ENCODE measurements around the gene HOXA4.

The HOXA4 gene

GRCh38 chr7:27157702-27158431, 27.3 kb upstream of the HOXA4 start:
- DNase-seq: no peak

- DNase-seq: no peak
These were observed 26.6 kb upstream of the HOXA4 start for GRCh38 chr7:27156916-27157701.

DNA sequence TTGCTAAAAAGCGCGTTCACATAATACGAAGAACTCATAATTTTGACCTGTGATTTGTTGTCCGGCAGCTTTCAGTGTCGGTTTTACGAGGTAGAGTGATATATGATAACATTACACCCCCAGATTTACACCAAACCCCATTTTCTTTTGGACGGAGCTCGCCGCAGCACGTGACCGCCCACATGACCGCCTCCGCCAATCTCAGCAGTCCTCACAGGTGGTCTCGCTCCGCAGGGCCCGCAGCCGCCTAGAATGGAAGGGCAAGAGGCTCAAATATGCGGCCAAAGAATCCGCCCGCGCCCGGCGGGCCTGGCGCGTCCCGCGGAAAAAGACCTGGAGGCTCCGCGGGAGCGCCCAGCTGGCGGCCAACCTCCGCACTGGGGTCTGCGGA, 25.9 kb upstream of the HOXA4 start, which contains the start of gene HOXA7:
HOXA7 (minus strand) TSS at position 168 of the 391 bp plus-strand sequence; CDS start at position 38, 130 bp downstream.
- DNase-seq: peak; percentile 70

DNA sequence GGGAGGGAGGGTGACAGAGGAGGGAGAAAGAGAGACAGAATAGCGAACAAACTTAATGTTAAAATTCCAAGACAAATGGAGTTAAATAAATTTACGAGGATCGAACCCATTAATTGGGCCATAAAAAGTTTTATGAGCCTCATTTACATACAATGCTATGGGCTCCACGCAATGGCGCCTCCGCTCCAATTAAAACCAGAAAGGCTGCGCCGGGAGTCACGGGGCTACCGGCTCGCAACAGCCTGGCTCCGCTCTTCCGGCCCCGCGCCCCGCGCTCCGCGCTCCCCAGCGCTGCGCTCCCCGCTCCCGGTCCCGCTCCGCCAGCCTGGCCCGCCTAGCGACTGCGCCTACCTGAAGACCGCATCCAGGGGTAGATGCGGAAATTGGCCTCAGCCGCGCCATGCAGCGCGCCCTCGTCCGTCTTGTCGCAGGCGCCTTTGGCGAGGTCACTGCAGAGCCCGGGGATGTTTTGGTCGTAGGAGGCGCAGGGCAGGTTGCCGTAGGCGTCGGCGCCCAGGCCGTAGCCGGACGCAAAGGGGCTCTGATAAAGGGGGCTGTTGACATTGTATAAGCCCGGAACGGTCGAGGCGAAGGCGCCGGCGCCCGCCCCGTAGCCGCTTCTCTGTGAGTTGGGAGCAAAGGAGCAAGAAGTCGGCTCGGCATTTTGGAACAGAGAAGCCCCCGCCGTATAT, 25.4 kb upstream of the HOXA4 start:
- DNase-seq: peak; percentile 31

- DNase-seq: no peak
These were observed 24.6 kb upstream of the HOXA4 start for GRCh38 chr7:27154901-27155815.

DNA sequence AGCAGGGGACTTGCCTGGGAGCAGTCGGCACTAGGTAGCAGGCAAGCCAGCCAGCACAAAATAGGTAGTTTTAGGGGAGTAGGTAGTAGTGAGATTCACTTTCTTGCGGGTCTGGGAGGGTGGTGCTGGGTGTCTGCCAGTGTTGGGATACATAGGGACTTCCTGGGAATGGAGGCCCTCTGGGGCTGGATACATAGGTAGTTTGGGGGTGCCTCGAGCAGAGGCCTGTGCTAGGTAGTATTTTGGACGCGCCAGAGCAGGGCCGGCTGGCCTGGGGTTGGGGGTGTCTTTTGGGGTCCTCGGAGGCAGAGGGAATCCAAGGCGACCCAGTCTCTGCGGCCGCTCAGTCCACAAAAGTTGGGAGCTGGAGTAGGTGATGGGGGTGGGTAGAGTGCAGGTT, 23.8 kb upstream of the HOXA4 start:
- no peak for DNase-seq

DNA sequence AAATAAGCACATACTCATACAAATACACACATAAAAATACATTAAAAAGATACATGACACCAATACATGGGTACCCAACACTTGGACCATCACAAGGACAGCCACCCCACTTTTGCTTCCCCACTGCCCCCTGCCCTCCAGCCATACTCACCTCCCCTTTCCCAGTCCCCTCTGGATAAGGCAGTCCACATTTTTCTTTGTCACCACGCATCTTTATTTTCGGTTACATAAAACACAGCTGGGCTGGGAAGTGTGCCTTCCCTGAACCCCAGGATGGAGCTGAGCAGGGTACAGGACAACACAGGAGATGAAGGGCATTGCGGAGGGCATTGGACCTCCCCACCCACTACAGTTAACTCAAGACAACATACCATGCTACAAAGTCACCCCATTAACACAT, 23.0 kb upstream of the HOXA4 start:
- DNase-seq: no peak

GRCh38 chr7:27152816-27153442, 22.4 kb upstream of the HOXA4 start:
- no peak for DNase-seq

DNA sequence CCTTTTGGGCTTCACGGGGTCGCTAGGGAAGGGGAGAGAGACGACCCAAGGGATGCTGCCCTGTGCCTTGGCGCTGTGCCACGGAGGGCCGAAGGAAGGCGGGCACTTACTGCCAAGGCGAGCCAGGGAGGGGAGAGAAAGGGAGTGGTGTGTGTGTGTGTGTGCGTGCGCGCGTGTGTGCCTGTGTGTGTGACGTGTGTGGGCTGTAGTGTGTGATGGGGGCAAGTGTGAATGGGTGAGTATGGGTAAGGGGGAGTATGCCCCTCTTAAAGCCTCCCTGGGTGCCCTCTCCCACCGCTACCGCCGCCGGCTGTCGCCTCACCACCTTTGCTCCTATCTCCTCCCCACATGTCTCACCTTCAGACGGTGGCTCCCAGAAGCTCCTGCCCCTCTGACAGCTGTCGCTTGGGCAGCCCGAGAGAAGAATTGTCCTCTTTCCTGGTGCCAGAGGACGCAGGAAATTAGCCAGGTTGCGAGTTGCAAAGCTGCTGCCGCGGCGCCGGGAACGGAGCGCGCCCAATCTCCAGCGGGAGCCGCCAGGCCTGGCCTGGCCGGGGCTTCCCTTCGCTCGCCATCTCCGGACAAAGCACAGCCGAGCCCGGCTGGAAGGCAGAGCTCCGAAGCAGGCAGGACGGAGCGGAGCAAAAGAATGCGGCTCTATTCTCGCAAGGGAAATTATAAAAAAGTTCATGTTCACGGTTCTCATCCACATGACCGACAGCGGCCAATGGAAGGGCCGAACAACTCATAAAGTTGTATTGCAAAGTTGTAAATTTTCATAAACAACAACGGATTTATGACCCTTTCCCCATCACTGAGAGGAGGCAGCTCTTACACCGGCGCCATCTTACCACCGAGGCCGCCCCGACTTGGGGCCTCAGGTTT, 21.6 kb upstream of the HOXA4 start, which contains the start of gene HOXA3:
HOXA3 (minus strand) TSS at position 653 of the 885 bp plus-strand sequence. CDS start 41,943 bp downstream, outside the sequence.
- no peak for DNase-seq

- no peak for DNase-seq
These were observed 20.9 kb upstream of the HOXA4 start for GRCh38 chr7:27151341-27151930.

- peak; percentile 68 for DNase-seq
These were observed 20.2 kb upstream of the HOXA4 start for GRCh38 chr7:27150568-27151340.

DNA sequence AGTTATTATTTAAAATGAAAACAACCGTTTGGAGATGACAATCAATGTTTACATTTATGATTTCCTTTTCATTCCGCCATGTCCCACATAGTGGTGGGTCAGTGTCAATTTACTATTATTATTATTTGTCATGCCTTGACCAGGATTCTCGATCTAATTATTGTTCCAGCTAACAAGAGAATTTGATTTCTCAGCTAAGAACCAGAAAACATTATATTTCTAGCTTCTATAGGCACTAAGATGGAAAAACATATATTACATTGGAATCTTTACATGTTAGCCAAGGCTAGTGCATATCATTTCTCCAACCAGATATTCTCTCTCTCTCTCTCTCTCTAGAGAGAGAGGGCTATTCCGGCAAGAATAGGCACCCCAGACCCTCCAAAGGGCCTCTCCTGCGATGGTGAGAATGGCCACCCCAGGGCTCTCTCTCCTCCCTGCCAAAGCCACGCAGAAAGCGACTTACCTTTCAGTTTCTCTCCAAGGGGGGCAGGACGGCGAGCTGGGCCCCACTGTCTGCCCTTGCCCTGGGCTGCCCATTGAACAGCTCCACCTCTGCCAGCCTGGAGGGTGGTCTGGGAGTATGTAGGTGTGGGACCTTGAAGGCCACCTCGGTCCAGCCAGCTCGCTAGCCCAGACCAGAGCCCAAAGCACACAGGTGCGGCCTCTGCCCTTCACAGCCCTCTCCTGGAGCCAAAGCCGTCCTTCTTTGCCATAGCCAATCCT, 19.4 kb upstream of the HOXA4 start:
- no peak for DNase-seq

DNA sequence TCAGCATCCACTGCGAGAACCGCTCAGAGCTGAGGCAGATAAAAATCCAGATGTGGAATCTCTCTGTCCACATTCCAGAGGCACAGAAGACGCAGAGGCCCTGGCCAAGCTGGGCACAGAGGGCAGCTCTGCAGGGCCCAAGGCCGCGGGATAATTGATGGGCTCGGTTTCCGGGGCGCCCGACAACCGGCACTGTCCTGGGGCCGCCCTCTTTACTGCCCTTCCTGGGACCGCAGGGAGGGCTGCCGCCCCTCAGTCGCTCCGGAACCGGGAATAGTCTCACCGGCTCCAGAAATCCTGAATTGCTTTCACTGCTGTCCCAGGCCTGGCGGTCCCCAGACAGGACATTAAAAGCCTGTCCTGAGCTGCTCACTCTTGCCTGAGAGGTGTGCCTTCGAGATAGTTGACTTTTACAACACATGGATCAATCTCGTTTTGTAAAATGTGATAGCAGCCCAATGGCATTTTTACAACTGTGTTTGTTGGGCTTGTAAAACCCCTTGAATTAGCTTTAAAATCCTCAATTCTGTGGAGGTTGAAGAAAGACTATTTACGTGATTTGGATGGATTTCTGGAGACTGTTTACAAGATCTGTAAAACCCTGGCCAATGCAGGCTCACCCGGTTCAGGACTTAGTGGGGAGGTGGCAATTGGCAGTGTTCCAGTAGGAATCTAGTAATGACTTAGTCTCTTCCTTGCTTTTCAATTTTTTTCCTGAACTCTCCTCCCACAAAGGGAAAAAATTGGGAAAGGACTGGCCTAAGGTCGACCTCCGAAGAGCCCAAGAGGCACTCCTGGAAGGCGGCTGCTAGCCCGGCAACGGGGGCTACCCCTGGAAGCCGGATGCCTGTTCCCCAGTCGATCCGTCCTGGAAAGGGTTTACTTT, 18.4 kb upstream of the HOXA4 start:
- no peak for DNase-seq

- peak; percentile 17 for DNase-seq
These were observed 17.6 kb upstream of the HOXA4 start for GRCh38 chr7:27148031-27148755.

GRCh38 chr7:27147199-27148030, 16.9 kb upstream of the HOXA4 start, which contains the start of gene HOXA6:
Gene HOXA6, minus strand, starts transcription at chr7:27147774. Its CDS starts 25 bp downstream, at chr7:27147749.
- peak; percentile 52 for DNase-seq
